GM18508 (cell line): ENCODE results near the gene COL26A1.
"Not testable (repeated sequence)": the region's sequence is repeated elsewhere in the genome, so short reads cannot be mapped to it uniquely, and the experiment has no call there.

Experiments
- ATAC-seq: cut with Tn5 transposase; IDR thresholded peaks from one replicate; pipeline ENCODE4 v1.9.1; 2021; ENCODE audit warnings: moderate number of reproducible peaks; ENCODE audit not compliant: insufficient read depth, unreplicated experiment

COL26A1 gene

GRCh38 chr7:101435461-101436220 is 73.0 kb downstream of the COL26A1 start:
- ATAC-seq, result no peak

DNA sequence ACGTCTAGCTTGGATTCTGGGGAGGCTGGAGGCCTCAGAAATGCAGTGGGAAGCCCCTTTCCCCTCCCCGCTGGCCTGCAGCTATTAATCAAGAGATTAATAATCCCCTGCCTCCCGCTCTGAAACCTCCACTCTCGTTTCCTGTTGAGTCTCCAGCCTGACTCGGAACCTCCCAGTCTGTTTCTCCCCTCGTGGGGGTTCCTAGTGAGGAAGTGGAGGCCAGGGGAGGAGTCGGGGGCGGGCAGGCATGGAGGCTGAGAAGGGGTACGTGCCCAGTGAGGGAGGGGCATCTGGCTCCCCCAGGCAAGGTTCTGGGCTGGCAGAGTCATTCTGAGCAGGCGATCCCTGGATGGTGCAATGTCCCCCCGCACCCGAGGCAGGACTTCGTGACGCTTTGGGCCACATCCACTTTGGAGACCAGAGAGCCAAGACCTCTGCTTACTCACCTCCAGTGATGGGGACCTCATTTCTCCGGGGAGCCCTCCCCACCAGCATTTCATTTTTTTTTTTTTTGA is 73.6 kb downstream of the COL26A1 start:
- no peak for ATAC-seq

DNA sequence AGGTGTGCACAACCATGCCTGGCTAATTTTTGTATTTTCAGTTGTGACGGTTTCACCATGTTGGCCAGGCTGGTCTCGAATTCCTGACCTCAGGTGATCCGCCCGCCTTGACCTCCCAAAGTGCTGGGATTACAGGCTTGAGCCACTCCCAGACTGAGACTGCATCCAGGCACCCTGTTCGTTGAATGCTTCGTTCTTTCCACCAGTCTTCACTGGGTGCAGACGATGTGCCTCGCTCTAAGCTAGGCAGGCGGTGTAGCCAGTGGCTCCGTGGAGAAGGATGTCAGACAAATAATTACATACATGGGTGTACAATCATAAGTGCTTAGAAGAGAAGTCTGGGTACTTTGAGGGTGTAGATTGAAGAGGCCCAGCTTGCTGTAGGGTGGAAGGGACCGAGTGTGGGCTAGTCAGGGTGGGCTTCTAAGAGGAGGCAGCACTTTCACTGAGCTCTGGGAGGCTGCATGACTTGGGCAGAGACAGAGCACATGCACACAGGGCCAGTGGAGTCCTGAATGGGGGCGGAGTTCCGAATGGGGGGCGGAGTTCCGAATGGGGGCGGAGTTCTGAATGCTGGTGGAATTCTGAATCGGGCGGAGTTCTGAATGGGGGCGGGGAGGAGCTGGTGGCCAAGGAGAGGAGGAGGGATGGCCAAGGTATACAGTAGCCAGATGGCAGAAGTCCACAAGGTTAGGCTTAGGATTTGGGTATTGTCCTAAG is 74.3 kb downstream of the COL26A1 start:
- no peak for ATAC-seq

- no peak for ATAC-seq
Observed at GRCh38 chr7:101441890-101442289, 79.2 kb downstream of the COL26A1 start.

GRCh38 chr7:101442426-101443070 is 79.9 kb downstream of the COL26A1 start:
- ATAC-seq, result no peak

DNA sequence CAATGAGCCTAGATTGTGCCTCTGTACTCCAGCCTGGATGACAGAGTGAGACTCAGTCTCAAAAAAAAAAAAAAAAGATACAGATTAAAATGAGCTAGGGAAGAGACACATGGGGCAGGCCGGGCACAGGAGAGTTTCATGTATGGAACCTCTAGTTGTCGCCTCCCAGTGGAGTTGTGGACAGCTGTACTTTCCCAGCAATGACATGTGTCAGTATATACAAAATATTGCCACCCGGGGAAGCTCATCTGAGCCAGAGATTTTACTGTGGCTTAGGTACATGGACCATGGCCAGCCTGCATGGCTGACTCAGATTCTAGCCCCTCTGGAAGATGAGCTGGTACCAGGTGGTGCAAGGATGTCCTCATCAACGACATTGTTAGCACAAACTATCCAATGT is 87.4 kb downstream of the COL26A1 start:
- ATAC-seq, result no peak

DNA sequence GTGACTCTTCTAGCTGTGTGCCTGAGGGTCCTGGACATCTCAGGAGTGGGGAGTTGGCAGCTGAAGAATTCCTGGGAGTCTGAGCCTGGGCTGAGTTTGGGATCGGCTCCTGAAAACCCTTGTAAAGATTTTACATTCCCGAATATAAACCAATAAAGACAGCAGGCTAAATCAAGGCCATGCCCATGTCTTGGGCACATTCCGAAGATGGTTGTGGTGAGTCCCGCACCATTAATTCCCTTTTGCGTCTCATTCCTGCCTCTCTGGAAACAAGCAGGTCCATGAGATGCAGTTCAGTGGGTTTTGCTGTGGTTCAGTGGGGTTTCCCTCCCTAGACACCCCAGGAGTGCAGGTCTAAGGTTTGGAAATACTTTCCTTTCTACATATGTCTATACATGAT is 90.9 kb downstream of the COL26A1 start:
- no peak for ATAC-seq

DNA sequence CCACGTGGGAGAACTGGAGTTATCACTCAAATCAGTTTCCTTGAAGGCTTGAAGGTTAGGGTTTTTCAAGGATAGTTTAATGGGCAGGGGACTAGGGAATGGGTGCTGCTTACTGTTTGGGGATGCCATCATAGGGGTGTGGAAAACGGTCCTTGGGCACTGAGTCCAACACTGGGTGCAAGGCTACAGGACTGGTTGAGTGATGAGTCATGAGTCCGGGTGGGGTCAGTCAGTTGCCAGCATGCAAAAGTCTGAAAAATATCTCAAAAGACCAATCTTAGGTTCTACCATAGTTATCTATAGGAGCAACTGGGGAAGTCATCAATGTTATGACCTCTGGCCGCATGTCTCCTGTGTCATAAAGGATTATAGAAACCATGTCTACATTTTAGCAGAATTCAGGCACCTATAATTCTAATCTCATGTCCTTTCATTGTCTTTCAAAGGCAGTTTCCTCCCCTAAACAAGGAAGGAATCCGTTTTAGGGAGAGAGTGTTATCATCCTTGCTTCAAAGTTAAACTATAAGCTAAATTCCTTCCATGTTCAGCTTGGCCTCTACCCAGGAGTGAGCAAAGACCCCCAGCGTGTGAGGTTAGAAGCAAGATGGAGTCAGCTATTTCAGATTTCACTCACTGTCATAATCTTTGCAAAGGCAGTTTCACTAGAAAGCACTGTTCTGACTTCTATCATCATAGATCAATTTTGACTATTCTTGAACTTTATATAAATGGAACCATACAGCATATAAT is 94.5 kb downstream of the COL26A1 start:
- ATAC-seq, result no peak

GRCh38 chr7:101465131-101465530 is 102.5 kb downstream of the COL26A1 start:
- no peak for ATAC-seq

DNA sequence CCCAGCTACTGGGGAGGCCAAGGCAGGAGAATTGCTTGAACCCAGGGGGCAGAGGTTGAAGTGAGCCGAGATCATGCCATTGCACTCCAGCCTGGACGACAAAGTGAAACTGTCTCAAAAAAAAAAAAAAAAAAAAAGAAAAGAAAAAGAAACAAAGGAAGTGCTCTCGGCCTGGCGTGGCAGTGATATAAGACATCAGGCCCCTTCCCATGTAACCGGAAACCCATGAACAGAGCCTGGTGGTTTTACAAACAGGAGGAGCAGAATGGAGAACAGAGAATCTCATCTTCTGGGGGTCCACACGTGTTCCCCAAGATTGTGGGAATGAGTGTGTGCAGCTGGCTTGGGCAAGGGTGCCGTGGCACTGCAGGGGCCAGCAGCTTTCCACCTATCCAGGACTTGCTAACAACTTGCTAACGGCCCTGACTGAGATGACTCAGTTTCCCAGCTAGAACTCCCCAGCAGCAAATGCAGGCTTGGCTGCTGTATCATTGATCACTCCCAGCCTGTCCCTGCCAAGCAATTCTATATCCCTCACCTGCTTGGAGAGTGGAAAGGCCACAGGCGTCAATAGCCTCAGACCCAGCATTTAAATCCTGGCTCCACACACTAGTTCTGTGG is 103.0 kb downstream of the COL26A1 start:
- ATAC-seq, result no peak

DNA sequence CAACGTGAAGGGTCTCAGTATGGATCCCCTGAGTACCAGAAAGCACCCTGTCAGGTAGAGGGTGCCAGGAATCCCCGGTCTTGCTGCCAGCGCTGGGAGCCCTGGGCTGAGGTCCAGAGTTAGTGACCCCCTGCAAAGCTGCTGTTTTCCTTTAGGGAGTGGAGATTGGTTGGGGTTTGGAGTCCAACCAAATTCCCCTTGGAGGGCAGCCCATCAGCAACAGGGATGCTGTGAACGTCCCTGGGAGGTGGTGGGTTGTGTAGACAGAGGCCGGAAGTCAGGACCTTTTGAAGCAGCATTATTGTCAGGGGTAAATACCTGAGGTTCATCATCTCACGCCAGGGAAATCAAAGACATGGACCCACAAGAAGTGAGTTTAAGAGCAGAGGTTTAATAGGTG is 104.2 kb downstream of the COL26A1 start:
- ATAC-seq, result no peak

DNA sequence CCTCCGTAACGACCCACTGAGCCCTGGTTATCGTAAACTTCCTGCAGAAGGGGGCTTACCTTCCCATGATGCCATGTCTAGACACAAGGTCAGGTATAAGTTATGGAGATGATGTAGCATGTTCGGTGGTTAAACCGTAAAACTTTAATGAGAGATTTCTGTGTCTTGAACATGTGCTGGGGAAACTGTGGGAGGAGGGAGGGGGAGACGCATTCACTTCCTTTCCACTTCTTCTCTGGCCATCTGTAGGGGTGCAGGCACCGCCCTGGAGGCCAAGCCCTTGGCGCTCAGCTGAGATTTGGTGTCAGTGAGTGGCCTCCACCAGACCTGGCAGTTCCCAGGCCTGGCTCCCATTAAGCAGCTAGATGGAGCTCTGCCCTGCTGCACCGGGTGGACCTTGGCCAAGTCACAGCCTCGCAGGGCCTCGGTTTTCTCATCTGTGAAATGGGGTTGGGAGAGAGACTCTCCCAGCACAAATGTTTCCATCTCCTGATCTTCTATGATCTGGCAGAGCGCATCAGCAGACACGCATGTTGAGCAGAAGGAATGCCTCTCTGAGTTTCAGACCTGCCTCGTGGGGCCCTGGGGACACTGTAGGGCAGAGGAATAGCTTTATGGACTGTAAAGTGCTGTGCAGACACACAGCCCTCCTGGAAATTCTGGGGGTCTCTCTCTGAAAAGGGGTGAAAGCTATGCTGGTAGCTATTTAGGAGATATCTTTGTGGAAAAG is 106.0 kb downstream of the COL26A1 start:
- ATAC-seq, result no peak

DNA sequence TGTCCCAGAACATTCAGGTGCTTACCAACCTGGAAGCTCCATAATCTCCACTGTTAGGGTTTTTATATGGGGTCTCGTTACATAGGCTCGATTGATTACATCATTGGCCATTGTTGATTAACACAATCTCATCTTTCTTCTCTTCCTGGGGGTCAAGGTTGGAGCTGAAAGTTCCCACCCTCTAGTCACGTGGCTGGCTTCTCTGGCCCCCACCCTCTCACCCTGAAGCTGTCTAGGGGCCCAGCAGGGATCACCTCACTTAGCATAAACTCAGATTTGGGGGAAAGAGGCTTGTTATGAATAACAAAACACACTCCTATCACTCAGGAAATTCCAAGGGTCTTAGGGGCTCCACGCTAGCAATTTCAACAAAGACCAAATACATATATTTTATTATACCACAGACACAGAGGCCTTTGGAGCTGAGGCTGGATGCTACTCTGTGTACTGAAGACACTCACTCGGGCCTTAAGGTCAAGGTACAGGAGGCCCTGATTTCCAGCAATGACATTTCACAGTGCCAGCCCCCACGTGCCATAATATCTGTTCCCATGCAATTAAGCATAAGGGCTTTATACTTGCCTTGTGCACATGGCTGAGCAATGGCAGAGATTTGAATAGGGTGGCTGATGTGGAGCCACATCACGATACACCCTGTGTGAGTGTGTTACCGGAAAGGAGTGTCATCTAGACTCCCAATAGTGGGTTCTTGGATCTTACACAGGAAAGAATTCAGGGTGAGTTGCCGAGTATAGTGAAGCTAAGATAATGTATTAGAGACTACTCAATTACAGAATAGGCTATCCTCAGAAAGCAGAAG is 108.2 kb downstream of the COL26A1 start:
- no peak for ATAC-seq

GRCh38 chr7:101474178-101474577 is 111.5 kb downstream of the COL26A1 start:
- no peak for ATAC-seq

GRCh38 chr7:101475691-101476090 is 113.0 kb downstream of the COL26A1 start:
- not testable (repeated sequence) for ATAC-seq

- no peak for ATAC-seq
Observed at GRCh38 chr7:101479217-101479616, 116.5 kb downstream of the COL26A1 start.

GRCh38 chr7:101486056-101486432 is 123.4 kb downstream of the COL26A1 start:
- ATAC-seq, result not testable (repeated sequence)

DNA sequence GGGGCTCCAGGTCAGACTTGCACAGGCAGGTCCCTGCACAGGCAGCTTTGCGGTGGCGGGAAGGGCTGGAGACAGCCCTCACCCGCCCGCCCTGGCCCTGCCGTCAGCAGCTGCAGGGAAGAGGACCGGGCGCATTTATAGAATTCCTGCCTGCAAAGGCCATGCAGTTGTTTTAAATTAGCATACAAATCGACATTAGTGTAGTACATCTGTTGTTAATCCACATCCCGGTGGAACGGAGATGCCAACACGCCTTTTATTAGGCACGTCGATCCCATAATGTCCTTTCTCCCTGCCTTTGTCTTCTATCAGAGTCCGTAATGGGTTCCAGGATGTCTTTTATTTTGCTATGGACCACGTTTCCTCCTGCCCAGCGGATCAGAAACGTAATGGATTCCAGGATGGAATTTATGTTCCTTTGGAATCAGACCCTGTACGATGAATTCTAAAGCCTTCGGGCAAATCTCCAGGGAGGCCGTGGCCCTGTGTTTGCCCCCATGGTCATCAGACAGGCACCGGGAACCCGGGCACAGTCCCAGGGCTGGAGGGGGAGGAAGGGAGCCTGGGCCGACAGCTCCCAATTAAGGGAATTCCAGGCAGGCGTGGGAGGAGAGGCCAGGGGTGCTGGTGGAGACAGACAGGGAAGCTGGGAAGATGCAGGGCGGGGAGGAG is 123.9 kb downstream of the COL26A1 start:
- no peak for ATAC-seq
